Thoracic aorta (tissue), 2 donors: ENCODE results near the gene RTRAF. TPM values are rescaled to one million over a fixed set of nuclear protein-coding genes. Genes with fewer than 3 reads are reported as not detected.

Experiments
- ATAC-seq: fragments of 150-250 bp; one replicate; pipeline ENCODE4 v1.8.0; 2017; ENCODE audit warnings: low read depth; ENCODE audit not compliant: insufficient number of reproducible peaks, low FRiP score
- DNase-seq: peaks from one replicate; pipeline ENCODE4 v3.0.0-alpha.2; 2020; ENCODE audit warnings: low spot score
- H3K27ac ChIP-seq, 2 donors: fragments of 200-600 bp; sonication (generic); 1 replicate in 1 of 2; 2 replicates in 1 of 2; pipeline ENCODE4 v1.5.1; 2016; ENCODE audit warnings: mild to moderate bottlenecking in 2 of 2, moderate library complexity in 2 of 2
- H3K27me3 ChIP-seq: fragments of 200-600 bp; sonication (generic); replicated peaks from 2 replicates; pipeline ENCODE4 v1.6.0; 2016; ENCODE audit warnings: mild to moderate bottlenecking; ENCODE audit not compliant: insufficient read depth
- H3K36me3 ChIP-seq: fragments of 200-600 bp; sonication (generic); one replicate; pipeline ENCODE4 v1.5.1; 2016
- H3K4me1 ChIP-seq, 2 donors: fragments of 200-600 bp; sonication (generic); 1 replicate in 1 of 2; 2 replicates in 1 of 2; pipeline versions ENCODE4 v1.5.1 to v1.6.0; 2016; ENCODE audit warnings: low read depth in 2 of 2, mild to moderate bottlenecking in 1 of 2; ENCODE audit not compliant: control insufficient read depth in 1 of 2
- H3K4me3 ChIP-seq: fragments of 200-600 bp; sonication (generic); 2 replicates; pipeline ENCODE4 v1.5.1; 2016; ENCODE audit warnings: mild to moderate bottlenecking
- H3K9me3 ChIP-seq: fragments of 200-600 bp; sonication (generic); 2 replicates; pipeline ENCODE4 v1.5.1; 2016
- CTCF ChIP-seq: fragments of 200-600 bp; sonication (generic); IDR thresholded peaks from one replicate; pipeline ENCODE4 v1.5.1; 2019; ENCODE audit warnings: antibody characterized with exemption
- total RNA-seq, 2 donors: library from RNA; depleted of rRNA; stranded (reverse); fragments of >200 nt; gene quantifications; one replicate each; pipeline versions ENCODE4 v1.1.0 to v1.2.3, GENCODE V29; 2016

RTRAF gene
- total RNA-seq, 2 donors from 2014 or later: 36.9 to 44.8 TPM

GRCh38 chr14:52042371-52043289, 53.3 kb downstream of the RTRAF start:
- TF ChIP-seq CTCF: no peak
- no peak for DNase-seq
- H3K27me3 ChIP-seq: no peaks in the 10 kb centered on the region
- H3K27ac ChIP-seq: no peak overlapping the region
- peaks cover 4% of the 10 kb centered on the region for H3K36me3 ChIP-seq
- H3K4me3 ChIP-seq: peak overlapping the region; percentile 3
- H3K4me1 ChIP-seq: peaks cover 13 to 51% of the 10 kb centered on the region in 2 donors
- no peaks in the 10 kb centered on the region for H3K9me3 ChIP-seq
- no peak for ATAC-seq

GRCh38 chr14:52043690-52044089, 54.3 kb downstream of the RTRAF start:
- peak; percentile 31 for TF ChIP-seq CTCF
- DNase-seq (no peak), ATAC-seq (no peak)
- Histone ChIP-seq H3K4me1 (peaks cover 13 to 61% of the 10 kb centered on the region in 2 donors), H3K27ac (no peak overlapping the region), H3K36me3 (peaks cover 4% of the 10 kb centered on the region), H3K27me3 (no peaks in the 10 kb centered on the region), H3K9me3 (no peaks in the 10 kb centered on the region), H3K4me3 (no peak overlapping the region)

- ATAC-seq (peak; percentile 60), DNase-seq (no peak)
- peak overlapping the region; percentile 35 to 73 for H3K27ac ChIP-seq
- no peaks in the 10 kb centered on the region for H3K27me3 ChIP-seq
- no peaks in the 10 kb centered on the region for H3K36me3 ChIP-seq
- peak overlapping the region; percentile 47 for H3K4me3 ChIP-seq
- H3K9me3 ChIP-seq: no peaks in the 10 kb centered on the region
- peaks cover 13 to 74% of the 10 kb centered on the region in 2 donors for H3K4me1 ChIP-seq
- no peak for TF ChIP-seq CTCF
Measured at GRCh38 chr14:52044791-52045522, 55.6 kb downstream of the RTRAF start.

- Histone ChIP-seq H3K4me3 (no peak overlapping the region), H3K9me3 (no peaks in the 10 kb centered on the region), H3K4me1 (peaks cover 15 to 81% of the 10 kb centered on the region in 2 donors), H3K27ac (peak overlapping the region; percentile 46 to 73), H3K36me3 (no peaks in the 10 kb centered on the region), H3K27me3 (no peaks in the 10 kb centered on the region)
- DNase-seq (no peak), ATAC-seq (no peak)
- TF ChIP-seq CTCF: no peak
Measured at GRCh38 chr14:52046376-52046917, 57.1 kb downstream of the RTRAF start.

GRCh38 chr14:52048116-52048515, 58.8 kb downstream of the RTRAF start:
- no peak overlapping the region for H3K27ac ChIP-seq
- no peaks in the 10 kb centered on the region for H3K27me3 ChIP-seq
- H3K4me3 ChIP-seq: no peak overlapping the region
- H3K36me3 ChIP-seq: no peaks in the 10 kb centered on the region
- peaks cover 27 to 87% of the 10 kb centered on the region in 2 donors for H3K4me1 ChIP-seq
- TF ChIP-seq CTCF: no peak
- DNase-seq (no peak), ATAC-seq (no peak)
- H3K9me3 ChIP-seq: no peaks in the 10 kb centered on the region
